Skin epidermis (tissue), 12 donors: ENCODE measurements around the gene MLYCD.

Experiments
- H3K27ac ChIP-seq, 21 experiments: fragments of 200-600 bp; sonication (generic) in 11 of 21; one replicate each; pipeline ENCODE4 v1.5.0; 2020; ENCODE audit warnings: mild to moderate bottlenecking in 3 of 21, inconsistent platforms in 2 of 21, moderate library complexity in 2 of 21
- H3K4me3 ChIP-seq, 7 experiments: fragments of 200-600 bp; sonication (generic) in 2 of 7; one replicate each; pipeline ENCODE4 v1.5.0; 2020; ENCODE audit warnings: inconsistent platforms in 2 of 7, mild to moderate bottlenecking in 2 of 7, moderate library complexity in 1 of 7

Gene MLYCD

DNA sequence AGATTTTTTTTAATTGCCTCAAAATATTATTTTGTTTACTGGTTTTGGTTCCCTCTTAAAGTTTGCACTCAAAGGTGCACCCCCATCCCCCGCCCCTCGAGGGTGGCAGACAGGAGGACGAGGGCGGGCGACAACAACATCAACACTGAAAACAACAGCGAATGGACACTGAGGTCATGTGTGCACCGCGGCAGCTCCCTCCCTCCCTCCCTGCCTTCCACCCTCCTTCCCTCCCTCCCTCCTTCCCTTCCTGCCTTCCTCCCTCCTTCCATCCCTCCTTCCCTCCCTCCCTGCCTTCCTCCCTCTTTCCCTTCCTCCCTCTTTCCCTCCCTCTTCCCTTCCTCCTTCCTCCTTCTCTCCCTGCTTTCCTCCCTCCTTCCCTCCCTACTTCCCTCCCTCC, 52.6 kb downstream of the MLYCD start:
- Histone ChIP-seq H3K27ac (no peak overlapping the region), H3K4me3 (no peak overlapping the region)

DNA sequence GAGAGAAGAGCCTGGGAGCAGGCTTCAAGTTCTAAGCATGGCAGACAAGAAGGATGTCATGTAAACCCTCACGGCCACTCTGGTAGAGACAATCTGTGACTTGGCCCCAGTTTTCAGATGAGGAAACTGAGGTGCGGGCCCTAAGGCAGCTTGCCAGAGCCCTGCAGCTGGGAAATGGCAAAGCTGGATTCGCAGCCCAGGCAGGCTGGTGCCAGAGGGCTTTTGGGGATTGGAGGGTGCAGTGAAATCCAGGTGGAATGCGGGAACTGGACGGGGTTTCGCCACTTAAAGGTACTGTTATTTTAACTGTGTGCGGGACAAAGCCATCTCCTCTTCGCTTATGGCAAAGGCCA, 53.6 kb downstream of the MLYCD start:
- Histone ChIP-seq H3K4me3 (peak overlapping the region in 6 of 7 experiments; percentile 39 to 53 (median 48)), H3K27ac (peak overlapping the region in 16 of 21 experiments; percentile 24 to 91 (median 72))

DNA sequence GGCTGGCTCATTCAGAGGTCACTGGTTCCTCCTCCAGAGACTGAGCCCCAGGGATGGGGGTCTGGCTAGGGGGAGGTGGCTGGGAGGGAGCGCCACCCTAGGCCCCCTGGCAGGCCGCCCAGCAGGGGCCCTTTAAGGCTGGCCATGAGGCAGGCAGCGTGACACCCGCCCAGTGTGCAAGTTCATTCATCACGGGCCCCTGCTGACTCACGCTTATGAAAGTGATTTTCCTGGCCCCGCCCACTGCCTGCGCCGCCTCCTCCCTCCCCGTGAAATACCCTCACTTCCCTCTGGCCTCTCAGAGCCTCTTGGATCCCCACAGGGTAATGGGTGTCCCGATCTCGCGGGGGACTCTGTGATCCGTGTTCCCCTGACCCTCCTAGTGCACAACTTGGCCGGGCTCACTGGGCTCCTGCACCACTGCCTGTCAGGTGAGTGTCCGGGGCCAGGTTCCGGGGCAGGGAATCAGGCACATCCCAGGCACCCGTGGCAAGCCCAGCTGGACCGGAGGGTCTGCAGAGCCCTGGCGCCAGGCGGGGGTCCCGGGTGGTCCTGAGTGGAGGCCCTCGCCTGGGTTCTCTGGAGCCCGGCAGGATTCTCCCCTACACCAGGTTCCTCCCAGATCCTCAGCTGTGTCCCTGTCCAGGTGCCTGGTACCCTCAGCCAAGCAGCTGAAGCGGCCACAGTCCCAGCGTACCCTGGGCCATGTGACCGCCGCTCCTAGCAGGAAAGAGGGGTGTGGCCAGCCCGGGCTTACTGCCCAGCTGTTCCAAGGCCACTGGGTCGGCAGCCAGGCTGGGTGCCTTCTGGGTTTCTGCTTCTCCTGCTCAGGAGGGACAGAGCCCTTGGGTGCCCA, 54.3 kb downstream of the MLYCD start, which contains the start of gene OSGIN1:
Gene OSGIN1 (plus strand): TSS at position 301 of the 856 bp plus-strand sequence. CDS start 4,432 bp downstream, outside the sequence.
- Histone ChIP-seq H3K4me3 (peak within 1 kb of the TSS; percentile 39 to 53 (median 45)), H3K27ac (peak within 1 kb of the TSS in 20 of 21 experiments; percentile 21 to 91 (median 68))

DNA sequence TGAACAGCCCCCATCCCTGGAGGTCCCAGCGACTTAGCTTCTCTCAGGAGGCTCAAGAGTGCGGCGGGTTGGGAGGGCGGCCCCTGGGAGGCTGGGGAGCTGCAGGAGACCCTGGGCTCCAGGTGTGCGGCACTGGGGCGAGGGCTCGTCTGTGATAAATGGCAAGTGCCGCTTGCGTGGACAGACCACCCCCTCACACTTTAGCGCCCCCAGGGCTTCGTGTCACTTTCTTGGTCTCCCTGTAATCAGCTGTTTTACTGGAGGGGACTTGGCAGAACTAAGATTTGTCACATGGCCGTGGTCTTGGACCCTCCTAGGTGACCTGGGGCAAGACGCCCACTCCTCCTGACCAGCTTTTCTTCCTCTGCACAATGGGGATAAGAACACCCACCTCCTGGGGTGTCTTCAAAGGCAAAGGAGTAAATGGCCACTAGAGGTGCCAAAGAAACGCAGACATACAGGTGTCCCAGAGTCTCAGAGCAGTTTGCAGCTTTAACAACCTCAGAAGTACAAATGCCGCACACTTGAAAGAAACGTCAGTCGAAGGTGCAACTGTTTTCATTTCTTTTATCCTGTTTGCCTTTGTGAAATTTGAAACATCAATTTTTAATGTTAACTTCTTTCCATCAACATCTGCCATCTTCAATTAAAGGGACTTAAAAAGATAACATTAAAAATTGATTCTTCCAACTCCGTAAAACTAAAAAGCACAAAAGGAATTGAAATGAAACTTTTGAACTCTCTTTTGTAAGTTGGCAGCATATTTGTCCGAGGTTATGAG, 55.1 kb downstream of the MLYCD start:
- Histone ChIP-seq H3K27ac (peak overlapping the region in 17 of 21 experiments; percentile 21 to 91 (median 75)), H3K4me3 (peak overlapping the region; percentile 39 to 53 (median 45))

DNA sequence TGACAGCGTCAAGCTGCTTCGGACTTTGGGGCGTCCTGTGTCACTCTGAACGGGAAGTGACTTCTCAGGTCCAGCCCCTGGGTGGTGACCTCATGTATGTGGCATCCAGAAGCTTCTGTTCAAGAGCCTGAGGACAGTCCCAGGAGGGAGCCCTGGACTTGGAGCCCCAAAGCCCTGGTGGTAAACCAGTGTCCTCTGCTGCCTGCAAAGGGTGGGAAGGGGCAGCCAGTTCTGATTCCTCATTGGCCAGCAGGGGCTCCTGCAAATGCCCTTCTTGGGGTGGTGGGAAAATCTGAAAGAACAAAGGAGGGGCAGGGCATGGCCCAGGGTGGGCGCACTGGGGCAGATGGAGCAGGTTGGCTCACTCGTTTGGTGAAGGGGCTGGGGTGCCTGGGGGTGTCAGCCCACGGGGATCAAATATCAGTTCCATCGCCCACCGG, 55.7 kb downstream of the MLYCD start:
- Histone ChIP-seq H3K27ac (peak overlapping the region in 1 of 21 experiments; percentile 11), H3K4me3 (no peak overlapping the region)

DNA sequence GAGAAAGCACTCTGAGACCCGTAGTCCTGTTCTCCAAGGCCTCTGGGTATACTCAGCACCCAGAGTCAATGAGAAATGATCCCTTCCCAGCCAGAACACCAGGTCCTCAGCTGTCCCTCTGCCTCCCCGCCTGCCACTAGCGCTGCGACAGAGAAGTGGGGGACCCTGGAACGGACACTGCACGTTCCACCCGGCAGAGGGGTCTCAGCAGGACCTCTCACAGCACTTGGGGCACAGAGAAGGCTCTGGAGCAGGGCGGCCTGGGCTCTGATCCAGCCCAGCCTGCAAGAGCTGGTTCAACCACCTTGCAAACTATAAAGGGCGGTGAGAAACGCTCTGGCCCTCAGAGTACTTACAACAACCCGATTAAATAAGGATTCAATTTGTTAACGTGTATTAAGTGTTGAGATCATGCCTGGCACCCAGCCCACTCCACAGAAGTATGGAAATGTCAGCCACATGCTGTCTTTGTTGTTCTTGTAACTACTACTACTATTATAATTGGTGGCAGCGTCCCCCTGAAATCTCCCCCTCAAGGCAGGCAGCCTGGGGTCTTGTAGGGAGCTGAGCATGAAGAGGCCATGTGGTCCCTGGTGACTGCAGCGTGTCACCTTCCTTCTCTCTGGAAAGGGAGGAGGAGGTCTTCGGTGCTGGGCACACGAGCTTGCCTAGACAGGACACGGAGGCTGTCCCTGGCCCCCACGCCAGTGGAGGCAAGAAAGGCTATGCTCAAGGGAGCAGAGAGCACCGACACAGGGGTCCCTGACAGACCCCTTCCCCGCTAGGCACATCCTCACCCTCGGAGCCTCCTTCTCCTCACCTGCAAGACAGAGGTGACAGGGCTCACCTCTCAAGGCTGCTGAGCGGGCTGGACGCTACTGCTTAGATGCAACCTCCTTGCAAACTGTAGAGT, 56.6 kb downstream of the MLYCD start:
- H3K27ac ChIP-seq, result no peak overlapping the region
- H3K4me3 ChIP-seq, result no peak overlapping the region

DNA sequence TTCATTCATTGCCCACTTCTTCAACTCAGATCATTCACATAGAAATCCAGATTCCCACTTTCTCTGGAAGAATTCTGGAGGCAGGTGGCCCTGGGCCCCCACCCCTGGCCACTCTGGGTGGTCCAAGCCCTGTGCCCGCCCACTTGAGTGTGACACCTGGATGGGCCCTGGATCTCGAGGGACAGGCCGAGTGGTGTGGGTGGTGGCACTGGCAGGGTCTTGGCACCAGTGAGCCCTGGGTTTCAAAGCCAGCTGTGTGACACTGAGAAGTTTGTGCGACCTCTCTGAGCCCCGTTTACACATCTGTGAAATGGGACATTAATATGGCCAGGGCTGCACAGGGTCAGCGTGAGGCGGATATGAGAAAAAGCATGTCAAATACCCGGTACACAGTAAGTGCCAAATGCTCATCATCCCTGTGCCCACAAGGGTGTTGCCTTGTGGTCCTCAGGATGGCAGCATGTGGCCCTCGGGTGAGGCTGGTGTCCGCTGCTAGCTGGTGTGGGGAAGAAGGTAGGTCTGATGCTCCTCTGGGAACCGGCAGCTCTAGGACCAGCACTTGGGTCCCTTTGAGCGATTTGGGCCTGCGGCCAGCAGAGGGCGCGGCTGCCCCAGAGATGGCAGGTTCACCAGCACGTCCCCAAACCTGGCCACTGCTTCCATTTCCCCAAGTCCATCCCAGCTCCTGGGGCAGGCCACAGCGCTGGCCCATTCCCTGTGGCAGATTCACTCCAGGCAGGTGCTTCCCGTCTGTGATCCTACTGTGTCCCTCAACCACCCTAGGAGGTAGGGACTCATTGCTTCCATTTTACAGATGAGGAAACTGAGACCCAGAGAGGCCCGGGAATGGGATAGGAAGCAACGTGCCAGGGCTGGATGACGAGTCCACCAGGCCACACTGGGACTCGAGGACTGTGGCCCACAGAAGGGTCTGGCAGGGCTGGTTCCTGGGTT, 57.7 kb downstream of the MLYCD start:
- H3K4me3 ChIP-seq, result no peak overlapping the region

DNA sequence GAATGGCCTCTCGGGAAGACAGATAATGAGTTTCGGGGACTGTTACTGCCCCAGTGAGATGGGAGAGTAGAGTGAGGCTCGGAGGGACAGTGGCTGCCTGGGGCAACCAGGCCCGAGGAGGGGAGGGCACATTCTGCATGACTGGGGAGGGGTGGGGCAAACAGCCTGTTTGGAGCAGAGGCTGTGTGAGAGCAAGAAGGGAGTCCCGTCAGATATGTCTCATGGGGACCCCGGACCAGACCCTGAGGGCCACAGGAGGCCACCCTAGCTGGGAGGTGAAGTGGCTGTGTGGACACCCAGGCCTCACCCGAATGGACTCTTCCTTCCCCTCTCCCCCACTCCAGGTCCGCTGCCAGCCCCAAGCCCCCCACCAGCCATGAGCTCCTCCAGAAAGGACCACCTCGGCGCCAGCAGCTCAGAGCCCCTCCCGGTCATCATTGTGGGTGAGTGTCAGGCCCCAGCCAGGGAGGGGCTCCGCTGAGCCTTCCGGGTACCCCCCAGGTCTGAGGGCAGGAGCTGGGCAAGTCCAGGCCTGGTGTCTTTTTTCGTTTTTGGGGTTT, 58.5 kb downstream of the MLYCD start:
- no peak overlapping the region for H3K4me3 ChIP-seq
- H3K27ac ChIP-seq, result no peak overlapping the region

More for the DNA sequence above, 57.7 kb downstream of the MLYCD start:
- H3K27ac ChIP-seq, result no peak overlapping the region

DNA sequence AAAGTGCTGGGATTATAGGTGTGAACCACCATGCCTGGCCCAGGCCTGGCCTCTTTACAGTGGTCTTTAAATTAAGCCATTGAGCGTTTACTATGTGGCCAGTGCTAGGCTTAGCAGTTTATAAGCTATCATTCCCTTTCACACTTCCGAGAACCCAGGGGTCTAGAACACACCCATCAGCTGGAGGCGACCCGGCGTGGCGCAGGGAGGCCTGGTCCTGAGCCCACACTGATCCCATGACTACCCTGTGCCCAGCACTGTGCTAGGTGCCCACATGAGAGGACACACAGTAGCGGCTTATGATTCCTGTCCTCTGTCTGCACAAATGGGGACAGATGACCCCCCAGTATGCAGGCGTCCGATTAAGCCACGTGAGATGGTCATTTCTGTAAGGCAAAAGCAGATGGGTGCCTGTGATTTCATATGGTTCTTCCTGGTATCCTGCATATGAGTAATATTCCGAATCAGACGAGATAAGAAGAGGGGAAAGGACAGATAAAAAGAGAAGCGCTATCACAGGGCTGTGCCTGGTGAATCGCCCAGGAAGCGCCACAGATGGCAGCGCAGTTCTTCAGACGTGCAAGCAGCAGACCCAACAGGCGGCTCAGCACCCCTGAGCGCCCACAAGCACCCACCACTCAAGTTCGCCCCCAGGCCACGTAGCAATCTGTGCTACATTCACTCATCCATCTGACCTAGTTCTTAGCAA, 59.4 kb downstream of the MLYCD start:
- Histone ChIP-seq H3K4me3 (no peak overlapping the region), H3K27ac (no peak overlapping the region)

DNA sequence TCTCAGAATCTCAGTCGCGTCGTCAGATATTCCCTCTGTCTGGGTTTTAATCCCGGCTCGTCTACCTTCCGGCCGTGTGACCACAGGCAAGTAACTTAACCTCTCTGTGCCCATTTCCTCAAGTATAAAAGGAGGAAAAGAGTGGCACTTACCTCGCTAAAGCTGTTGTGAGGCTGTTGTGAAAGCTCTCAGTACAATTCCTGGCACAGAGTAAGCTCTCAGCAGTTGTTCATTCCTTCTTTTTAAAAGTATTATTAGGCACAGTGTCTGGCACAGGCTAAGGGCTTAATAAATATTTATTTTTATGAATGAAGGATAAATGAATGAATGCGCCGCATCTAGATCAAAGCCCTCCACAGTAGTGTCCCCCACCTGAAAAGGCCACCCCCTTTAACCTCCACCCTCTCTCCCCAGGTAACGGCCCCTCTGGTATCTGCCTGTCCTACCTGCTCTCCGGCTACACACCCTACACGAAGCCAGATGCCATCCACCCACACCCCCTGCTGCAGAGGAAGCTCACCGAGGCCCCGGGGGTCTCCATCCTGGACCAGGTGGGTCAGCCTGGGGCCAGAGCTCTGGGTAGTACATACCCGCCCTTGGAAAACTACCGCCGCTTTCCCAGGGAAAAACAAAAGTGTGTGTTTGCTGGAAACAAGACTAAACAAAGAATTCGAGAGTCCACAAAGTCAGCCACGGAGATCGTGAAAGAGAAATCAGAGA, 60.1 kb downstream of the MLYCD start:
- H3K4me3 ChIP-seq, result no peak overlapping the region
- no peak overlapping the region for H3K27ac ChIP-seq

DNA sequence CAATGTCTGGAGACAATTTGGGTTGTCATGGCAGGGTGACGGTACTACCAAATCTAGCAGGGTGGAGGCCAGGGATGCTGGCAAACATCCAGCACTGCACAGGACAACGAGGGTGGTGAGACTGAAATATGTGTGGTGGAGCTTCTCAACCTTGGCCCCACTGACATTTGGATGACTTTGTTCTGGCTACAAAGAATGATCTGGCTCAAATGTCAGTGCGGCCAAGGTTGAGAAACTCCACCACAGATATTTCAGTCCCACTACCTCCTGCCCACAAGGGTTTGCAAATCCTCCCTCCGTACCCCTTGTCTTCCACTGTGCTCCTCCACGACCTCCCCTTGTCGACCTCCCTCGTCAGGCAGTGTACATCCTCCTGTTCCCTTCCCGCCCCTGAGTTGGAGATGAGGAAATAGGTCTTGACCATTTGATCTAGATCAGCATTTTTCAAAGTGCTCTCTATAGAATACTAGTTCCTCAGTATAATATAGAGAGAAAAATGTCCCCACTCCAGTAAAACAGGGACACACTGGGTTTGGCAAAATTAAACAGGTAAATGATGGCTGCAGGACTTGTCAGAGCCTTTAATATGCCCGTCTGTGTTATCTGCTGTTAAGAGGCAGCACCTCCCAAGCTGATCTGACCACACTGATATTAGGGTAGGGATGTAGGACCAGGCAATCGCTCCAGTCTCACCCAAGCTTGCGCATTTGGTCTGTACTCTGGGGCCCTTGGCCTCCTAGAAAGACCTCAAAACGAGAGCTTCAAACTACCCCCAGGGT, 60.9 kb downstream of the MLYCD start:
- Histone ChIP-seq H3K27ac (no peak overlapping the region), H3K4me3 (no peak overlapping the region)

DNA sequence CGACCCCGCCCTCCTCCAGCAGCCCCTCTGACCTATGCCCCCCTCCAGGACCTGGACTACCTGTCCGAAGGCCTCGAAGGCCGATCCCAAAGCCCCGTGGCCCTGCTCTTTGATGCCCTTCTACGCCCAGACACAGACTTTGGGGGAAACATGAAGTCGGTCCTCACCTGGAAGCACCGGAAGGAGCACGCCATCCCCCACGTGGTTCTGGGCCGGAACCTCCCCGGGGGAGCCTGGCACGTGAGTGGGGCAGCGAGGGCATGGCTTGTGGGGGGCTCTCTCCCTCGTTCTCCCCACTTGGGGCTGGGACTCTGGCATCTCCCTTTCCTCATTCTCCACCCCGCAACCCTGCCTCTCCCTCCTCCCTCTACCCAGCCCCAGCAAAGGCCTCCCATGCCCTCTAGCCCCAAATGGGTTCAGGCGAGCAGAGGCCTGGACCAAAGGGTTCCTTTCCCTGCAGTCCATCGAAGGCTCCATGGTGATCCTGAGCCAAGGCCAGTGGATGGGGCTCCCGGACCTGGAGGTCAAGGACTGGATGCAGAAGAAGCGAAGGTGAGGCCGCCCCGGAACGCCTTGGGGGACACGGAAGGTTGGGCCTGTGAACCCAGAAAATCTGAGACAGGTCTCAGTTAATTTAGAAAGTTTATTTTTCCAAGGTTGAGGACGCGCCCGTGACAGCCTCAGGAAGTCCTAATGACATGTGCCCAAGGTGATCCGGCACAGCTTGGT, 61.8 kb downstream of the MLYCD start:
- Histone ChIP-seq H3K4me3 (no peak overlapping the region), H3K27ac (no peak overlapping the region)

DNA sequence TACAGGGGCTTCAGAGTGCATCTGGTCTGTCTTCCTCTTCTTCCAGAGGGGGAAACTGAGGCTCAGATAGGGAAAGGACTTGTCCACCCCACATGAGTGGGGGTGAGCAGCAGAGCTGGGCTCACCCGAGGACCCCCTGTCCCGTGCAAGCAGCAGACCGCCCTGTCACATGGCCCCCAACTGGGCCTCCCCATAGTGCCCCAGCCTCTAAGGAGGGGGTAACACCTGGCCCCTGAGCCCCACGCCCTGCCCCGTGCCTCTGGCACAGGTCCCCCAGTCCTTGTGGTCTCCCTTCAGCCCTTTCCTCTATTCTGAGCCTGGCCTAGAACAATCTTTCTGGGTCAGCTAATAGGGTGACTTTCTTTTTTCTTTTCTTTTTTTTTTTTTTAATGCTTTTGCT, 62.7 kb downstream of the MLYCD start:
- Histone ChIP-seq H3K4me3 (no peak overlapping the region), H3K27ac (no peak overlapping the region)

DNA sequence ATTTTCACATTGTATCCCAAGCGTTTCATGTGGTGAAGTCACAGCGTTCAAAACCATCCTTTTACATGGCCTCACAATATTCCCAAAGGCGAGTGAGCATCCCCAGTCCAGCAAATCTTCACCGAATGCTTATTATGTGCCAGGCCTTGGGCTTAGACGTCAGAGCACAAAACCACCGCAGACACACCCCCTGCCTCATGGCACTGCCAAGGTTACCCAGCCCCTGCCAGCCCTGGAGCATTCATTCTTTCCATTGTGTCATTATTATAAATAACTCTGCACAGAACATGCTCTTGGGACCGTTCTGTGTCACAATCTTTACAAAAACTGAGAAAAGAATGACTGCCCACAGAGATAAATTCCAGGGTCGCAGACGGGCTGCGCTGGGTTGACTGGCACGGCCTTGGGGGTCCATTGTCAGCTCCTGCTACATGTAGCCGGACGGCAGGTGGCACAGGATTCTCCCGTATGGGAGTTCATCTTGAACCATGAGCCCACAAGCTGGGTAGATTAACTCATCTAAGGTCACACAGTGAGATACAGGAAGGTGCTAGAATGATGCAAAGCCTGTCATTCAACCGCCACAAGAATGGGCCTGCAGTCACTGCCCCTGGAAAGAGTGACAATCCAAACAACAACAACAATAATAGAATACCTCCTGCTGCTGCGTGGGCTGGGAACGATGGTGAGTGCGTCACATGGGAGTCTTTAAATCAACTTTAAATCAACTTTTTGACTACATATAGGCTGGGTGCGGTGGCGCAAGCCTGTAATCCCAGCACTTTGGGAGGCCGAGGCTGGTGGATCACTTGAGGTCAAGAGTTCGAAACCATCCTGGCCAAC, 64.6 kb downstream of the MLYCD start:
- Histone ChIP-seq H3K27ac (no peak overlapping the region), H3K4me3 (no peak overlapping the region)
